Endothelial cell of umbilical vein (primary cell): Measurements from ENCODE around the gene UBL7. TPM values are rescaled to one million over a fixed set of nuclear protein-coding genes. Genes with fewer than 3 reads are reported as not detected.

Experiments
- BruUV-seq: library from RNA; stranded (reverse); fragments of 400-500 nt; replicated peaks from 2 replicates; lab custom pipeline; 2021; lab: Mats Ljungman, UMichigan
- CTCF ChIA-PET: fragments of 300-600, 350-600 bp; sonication (Branson Sonifier 250); formaldehyde crosslinking; loops from one replicate; lab custom pipeline; 2021; ENCODE audit warnings: antibody characterized with exemption, inconsistent platforms; lab: Charles Lee
- POLR2A ChIA-PET: fragments of 300-600, 350-600 bp; sonication (Branson Sonifier 250); formaldehyde crosslinking; loops from one replicate; lab custom pipeline; 2021; ENCODE audit warnings: antibody characterized with exemption, inconsistent platforms; lab: Charles Lee
- DNase-seq: peaks from one replicate; pipeline ENCODE4 v3.0.0-alpha.2; 2011; ENCODE audit warnings: low read depth, low spot score
- FAIRE-seq: peaks from 2 replicates; lab custom pipeline; 2011; peaks lifted over from hg19 to GRCh38; lab: Jason Lieb, UNC
- H2AFZ ChIP-seq: 2 replicates; pipeline ENCODE4 v1.6.0; 2012; ENCODE audit warnings: low read depth, low read length, control low read depth, inconsistent platforms
- H3K27ac ChIP-seq: 2 replicates; pipeline ENCODE4 v1.5.1; 2011; ENCODE audit warnings: low read depth, mild to moderate bottlenecking, control low read depth, low read length, moderate library complexity; ENCODE audit not compliant: insufficient read depth
- H3K27me3 ChIP-seq, 2 experiments: 2 replicates each; pipeline versions ENCODE4 v1.6.0 to v1.6.1; 2011; ENCODE audit warnings: low read length in 2 of 2, mixed read lengths in 1 of 2; ENCODE audit not compliant: control insufficient read depth in 2 of 2, insufficient read depth in 2 of 2
- H3K36me3 ChIP-seq, 2 experiments: 2 replicates in 1 of 2; 3 replicates in 1 of 2; pipeline ENCODE4 v1.5.1; 2011; ENCODE audit warnings: low read length in 2 of 2, mild to moderate bottlenecking in 1 of 2, moderate library complexity in 1 of 2; ENCODE audit not compliant: control insufficient read depth in 2 of 2, insufficient read depth in 2 of 2; ENCODE audit errors: extremely low read depth in 1 of 2
- H3K4me1 ChIP-seq: 3 replicates; pipeline ENCODE4 v1.5.1; 2011; ENCODE audit warnings: mild to moderate bottlenecking, low read length; ENCODE audit not compliant: control insufficient read depth, insufficient read depth; ENCODE audit errors: extremely low read depth
- H3K4me2 ChIP-seq: 2 replicates; pipeline ENCODE4 v1.6.1; 2011; ENCODE audit warnings: low read length, control low read depth, mixed read lengths; ENCODE audit not compliant: insufficient read depth
- H3K4me3 ChIP-seq, 3 experiments: fragments of 200-600 bp in 1 of 3; sonication (generic), shearing (Covaris generic) in 1 of 3; replicated peaks in 1 of 3; 2 replicates each; pipeline ENCODE4 v1.5.1; 2011 to 2016; ENCODE audit warnings: control low read depth in 3 of 3, low read length in 3 of 3, mild to moderate bottlenecking in 2 of 3, inconsistent platforms in 1 of 3, low read depth in 1 of 3, moderate library complexity in 1 of 3; ENCODE audit not compliant: insufficient read depth in 1 of 3
- H3K79me2 ChIP-seq: 2 replicates; pipeline ENCODE4 v1.6.0; 2012; ENCODE audit warnings: low read length, inconsistent platforms; ENCODE audit not compliant: control insufficient read depth, insufficient read depth
- H3K9ac ChIP-seq: replicated peaks from 2 replicates; pipeline ENCODE3; 2011; ENCODE audit warnings: low read length, control low read depth; ENCODE audit not compliant: insufficient read depth; ENCODE audit errors: extremely low read depth
- H3K9me1 ChIP-seq: replicated peaks from 3 replicates; pipeline ENCODE4 v1.6.0; 2011; ENCODE audit warnings: mild to moderate bottlenecking, low read length; ENCODE audit not compliant: control insufficient read depth, insufficient read depth; ENCODE audit errors: extremely low read depth
- H3K9me3 ChIP-seq: replicated peaks from 2 replicates; pipeline ENCODE4 v1.5.1; 2012; ENCODE audit warnings: low read length, inconsistent platforms; ENCODE audit not compliant: control insufficient read depth, insufficient read depth
- H4K20me1 ChIP-seq: replicated peaks from 2 replicates; pipeline ENCODE3; 2011; ENCODE audit warnings: mild to moderate bottlenecking, low read length; ENCODE audit not compliant: control insufficient read depth, insufficient read depth; ENCODE audit errors: extremely low read depth
- CTCF ChIP-seq, 2 donors: IDR thresholded peaks; 1 replicate in 1 of 2; 2 replicates in 1 of 2; pipeline ENCODE4 v1.5.1; 2011; ENCODE audit warnings: low read length in 2 of 2, mild to moderate bottlenecking in 2 of 2, moderate library complexity in 2 of 2, control low read depth in 1 of 2, inconsistent platforms in 1 of 2, low read depth in 1 of 2; ENCODE audit not compliant: insufficient read depth in 1 of 2; ENCODE audit errors: extremely low read depth in 1 of 2
- EZH2 ChIP-seq: IDR thresholded peaks from 2 replicates; pipeline ENCODE4 v1.6.1; 2012; ENCODE audit warnings: borderline replicate concordance, low read depth, mild to moderate bottlenecking, moderate library complexity, low read length, inconsistent platforms; ENCODE audit not compliant: severe bottlenecking
- FOS ChIP-seq: IDR thresholded peaks from 2 replicates; pipeline ENCODE4 v1.6.1; 2011; ENCODE audit warnings: mild to moderate bottlenecking, low read length, moderate library complexity, borderline replicate concordance; ENCODE audit not compliant: insufficient read depth
- GATA2 ChIP-seq: IDR thresholded peaks from 2 replicates; pipeline ENCODE4 v1.7.0; 2011; ENCODE audit warnings: low read depth, mild to moderate bottlenecking, moderate library complexity, mixed read lengths, low read length; ENCODE audit not compliant: insufficient read length, insufficient read depth
- JUN ChIP-seq: IDR thresholded peaks from 2 replicates; pipeline ENCODE4 v1.6.1; 2011; ENCODE audit warnings: borderline replicate concordance, low read depth; ENCODE audit not compliant: insufficient read length, insufficient read depth
- MYC ChIP-seq: IDR thresholded peaks from one replicate; pipeline ENCODE4 v1.6.1; 2011; ENCODE audit warnings: mild to moderate bottlenecking, low read depth, low read length
- POLR2A ChIP-seq: IDR thresholded peaks from 2 replicates; pipeline ENCODE4 v1.6.1; 2012; ENCODE audit warnings: low read depth, mild to moderate bottlenecking, control low read depth, low read length
- POLR2AphosphoS5 ChIP-seq: IDR thresholded peaks from 2 replicates; pipeline ENCODE4 v1.6.1; 2012; ENCODE audit warnings: low read depth, mild to moderate bottlenecking, control low read depth, low read length, moderate library complexity; ENCODE audit not compliant: insufficient read depth
- dilution Hi-C: fragments of 300-500 bp; cut with MboI; formaldehyde crosslinking; loops from one replicate; pipeline ENCODE4 v1.15.0; 2019; ENCODE audit warnings: low sequenced_read_pairs; ENCODE audit not compliant: extremely low pct_ligation_motif_present
- intact Hi-C: fragments of 100-400 bp; cut with micrococcal nuclease; formaldehyde crosslinking; loops from one replicate; pipeline ENCODE4 v1.10.0; 2022
- polyA plus RNA-seq, 4 experiments: library from polyadenylated mRNA; depleted of rRNA in 3 of 4; stranded (reverse) in 3 of 4; unstranded in 1 of 4; fragments of >200 nt; gene quantifications; 2 replicates each; pipeline versions ENCODE4 v1.2.1 to v1.2.3, GENCODE V29; 2011 to 2012; ENCODE audit warnings: missing spikeins in 1 of 4
- total RNA-seq: library from RNA; stranded (reverse); gene quantifications from 2 replicates; pipeline ENCODE4 v1.2.3, GENCODE V29; 2021
- TF ChIP-seq, protein P1 (sequence below): IDR thresholded peaks from 2 replicates; pipeline ENCODE4 v1.6.1; 2011; ENCODE audit not compliant: insufficient read depth, insufficient read length

UBL7 gene
- total and polyA plus RNA-seq, 2 donors (not counting 3 experiments of a cell fraction or from before 2014, with no cell fraction given), result 32.8 to 90.4 TPM

DNA sequence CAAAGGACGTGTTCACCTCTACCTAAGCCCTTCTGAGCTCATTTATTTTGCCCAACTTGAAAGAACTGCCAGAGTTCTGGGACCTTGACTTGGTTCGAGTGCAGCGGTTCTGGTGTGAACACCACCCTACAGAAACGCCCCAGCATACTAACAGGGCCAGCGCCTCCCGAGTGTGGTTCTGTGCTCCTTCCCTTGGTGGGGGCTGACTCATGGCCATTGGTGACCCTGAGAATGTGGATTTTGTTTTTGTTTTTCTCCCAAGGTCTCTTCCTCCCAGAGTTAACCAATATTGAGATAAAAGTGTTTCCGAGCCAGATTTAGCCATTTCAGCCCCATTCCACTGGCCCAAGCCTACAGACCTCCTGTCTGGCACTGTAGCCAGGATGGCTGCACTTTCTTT lies 55.1 kb downstream of the UBL7 start:
- no peaks in the 10 kb centered on the region for H3K79me2 ChIP-seq
- no peak overlapping the region for H3K4me3 ChIP-seq
- intact Hi-C loops, result no loop called here
- DNase-seq (no peak), FAIRE-seq (no peak)
- no peak overlapping the region for H3K27ac ChIP-seq
- dilution Hi-C loops, result no loop called here
- H3K9ac ChIP-seq, result no peak overlapping the region
- no peaks in the 10 kb centered on the region for H3K9me3 ChIP-seq
- ChIA-PET POLR2A (interaction anchor here (0.6 kb wide), 1 partner anchor 54 kb away, joined by 4 read pairs; no protein-coding TSS in a partner anchor), CTCF (interaction anchor here (0.7 to 1.5 kb wide), 3 partner anchors 14 to 84 kb away, joined by 3 to 4 read pairs (median 3); no protein-coding TSS in a partner anchor)
- TF ChIP-seq JUN (no peak), EZH2 (no peak), MYC (no peak), POLR2AphosphoS5 (no peak), FOS (no peak), CTCF (IDR thresholded peaks at IDR 0.05; ENCODE audit: extremely low read depth in 1 of 2, insufficient read depth in 1 of 2, low read depth in 1 of 2, low read length in 2 of 2) (no peak), GATA2 (no peak), POLR2A (no peak)
- TF ChIP-seq, protein P1, sequence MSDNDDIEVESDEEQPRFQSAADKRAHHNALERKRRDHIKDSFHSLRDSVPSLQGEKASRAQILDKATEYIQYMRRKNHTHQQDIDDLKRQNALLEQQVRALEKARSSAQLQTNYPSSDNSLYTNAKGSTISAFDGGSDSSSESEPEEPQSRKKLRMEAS, result no peak
- no peaks in the 10 kb centered on the region for H4K20me1 ChIP-seq
- H3K36me3 ChIP-seq, result no peaks in the 10 kb centered on the region
- no peak overlapping the region for H2AFZ ChIP-seq
- H3K27me3 ChIP-seq, result peaks cover 0 to 17% of the 10 kb centered on the region in 2 experiments
- peaks cover 3% of the 10 kb centered on the region for H3K4me1 ChIP-seq
- no TSS peak for BruUV-seq
- H3K4me2 ChIP-seq, result no peak overlapping the region
- no peaks in the 10 kb centered on the region for H3K9me1 ChIP-seq
